SW 1271 (cell line): ENCODE measurements around the gene WHAMM.
"Not testable (repeated sequence)": the region's sequence is repeated elsewhere in the genome, so short reads cannot be mapped to it uniquely, and the experiment has no call there.

Experiments
- DNase-seq, 2 experiments: peaks; one replicate each; lab custom pipeline; 2025; lab: John Stamatoyannopoulos, UW

Gene WHAMM

DNA sequence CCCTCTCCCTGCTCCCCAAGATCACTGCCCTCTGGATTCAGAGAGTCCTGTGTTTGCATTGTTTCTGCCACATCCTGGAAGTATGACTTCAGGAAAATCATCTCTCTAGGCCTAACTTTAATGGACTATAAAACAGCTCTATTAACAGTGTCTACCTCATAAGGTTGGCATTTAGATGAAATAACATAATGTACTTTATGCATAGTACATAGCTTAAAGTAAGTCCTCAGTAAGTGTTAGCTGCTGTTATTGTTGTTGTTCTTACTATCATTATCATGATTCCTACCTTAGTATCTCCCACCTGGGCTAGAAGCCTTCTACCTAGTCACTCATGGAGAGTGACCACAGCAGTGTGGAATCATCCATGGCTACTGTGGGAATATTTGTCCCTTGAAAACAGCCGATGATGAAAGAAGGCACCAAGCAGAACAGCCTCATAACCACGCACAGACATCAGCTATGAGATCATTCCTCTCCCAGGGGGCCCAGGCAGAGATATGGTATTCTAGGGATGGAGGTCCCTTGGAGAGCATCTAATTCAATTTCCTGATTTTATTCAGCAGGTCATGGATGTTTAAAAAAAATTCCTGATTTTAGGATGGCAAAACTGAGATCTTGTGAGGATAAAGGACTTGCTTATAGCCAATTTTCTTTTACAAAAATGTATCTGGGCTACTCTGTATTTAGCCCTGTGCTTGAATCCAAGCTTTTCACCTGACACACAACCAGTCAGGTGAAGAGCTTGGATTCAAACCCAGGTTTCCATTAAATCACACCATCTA lies 5.4 kb upstream of the WHAMM start:
- no peak for DNase-seq

DNA sequence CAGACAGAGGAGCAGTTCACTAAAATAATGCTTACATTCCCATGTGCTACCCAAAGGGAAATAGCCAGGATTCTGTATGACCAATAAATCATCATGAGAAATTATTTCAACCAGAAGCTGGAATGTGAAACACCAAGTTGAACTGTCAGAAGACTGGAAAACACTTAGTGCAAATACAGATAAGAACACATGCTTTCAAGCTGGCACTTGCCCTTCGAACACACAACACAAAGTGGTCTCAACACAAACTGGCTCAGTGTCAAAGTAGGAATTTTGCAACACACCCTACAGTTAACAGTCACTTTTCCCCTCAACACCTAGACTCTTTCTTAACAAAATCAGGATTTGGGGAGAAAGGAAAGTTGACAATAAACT lies 4.9 kb upstream of the WHAMM start:
- DNase-seq, result no peak

DNA sequence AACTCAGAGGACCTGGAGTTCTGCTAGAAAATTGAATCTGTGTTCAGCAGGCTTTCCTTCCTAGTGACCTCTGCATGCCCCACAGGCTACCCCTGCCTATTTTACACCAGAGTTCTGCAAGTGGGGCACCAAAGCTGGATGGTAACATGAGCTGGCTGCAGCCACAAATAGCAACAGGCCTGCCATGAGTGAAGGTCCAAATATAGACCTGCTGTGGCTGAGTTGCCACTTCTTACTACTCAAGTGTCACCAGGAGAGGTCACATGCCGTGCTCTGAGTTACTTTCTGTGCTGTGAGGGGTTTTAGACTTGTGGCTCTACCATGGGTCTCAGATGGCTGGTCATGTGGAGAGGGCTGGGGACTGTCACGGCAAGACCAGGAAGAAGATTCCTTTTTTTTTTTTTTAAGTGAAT lies 3.4 kb upstream of the WHAMM start, which contains the start of gene FSD2:
Gene FSD2 (minus strand): TSS at position 76 of the 413 bp plus-strand sequence. CDS start 18,679 bp downstream, outside the sequence.
- DNase-seq, result no peak

DNA sequence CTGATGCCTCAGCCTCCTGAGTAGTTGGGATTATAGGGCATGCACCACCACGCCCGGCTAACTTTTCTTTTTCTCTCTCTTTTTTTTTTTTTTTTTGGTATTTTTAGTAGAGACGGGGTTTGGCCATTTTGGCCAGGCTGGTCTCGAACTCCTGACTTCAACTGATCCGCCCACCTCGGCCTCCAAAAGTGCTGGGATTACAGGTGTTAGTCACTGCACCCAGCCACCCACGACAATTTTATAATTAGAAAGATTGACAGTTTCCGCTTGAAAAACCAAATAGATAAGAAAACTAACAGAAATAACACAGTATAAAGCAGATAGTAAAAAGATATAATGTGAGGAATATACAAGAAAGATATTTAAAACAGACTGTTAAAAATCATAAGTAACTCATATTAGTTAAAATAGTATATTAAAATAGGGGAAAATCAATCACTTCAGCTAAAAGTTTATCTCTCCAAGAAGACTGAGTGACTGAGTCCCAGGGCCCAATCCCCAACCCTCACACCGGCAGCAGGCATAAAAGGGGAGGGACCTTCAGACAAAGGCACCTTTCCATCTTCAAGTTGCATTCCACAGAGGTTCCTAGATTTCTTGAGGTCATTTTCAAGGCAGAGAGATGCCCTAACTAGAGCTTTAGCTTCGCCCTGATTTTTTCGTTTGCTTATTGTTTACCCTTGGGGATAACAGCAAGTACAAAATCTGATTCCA lies 1.4 kb upstream of the WHAMM start:
- DNase-seq, result no peak

DNA sequence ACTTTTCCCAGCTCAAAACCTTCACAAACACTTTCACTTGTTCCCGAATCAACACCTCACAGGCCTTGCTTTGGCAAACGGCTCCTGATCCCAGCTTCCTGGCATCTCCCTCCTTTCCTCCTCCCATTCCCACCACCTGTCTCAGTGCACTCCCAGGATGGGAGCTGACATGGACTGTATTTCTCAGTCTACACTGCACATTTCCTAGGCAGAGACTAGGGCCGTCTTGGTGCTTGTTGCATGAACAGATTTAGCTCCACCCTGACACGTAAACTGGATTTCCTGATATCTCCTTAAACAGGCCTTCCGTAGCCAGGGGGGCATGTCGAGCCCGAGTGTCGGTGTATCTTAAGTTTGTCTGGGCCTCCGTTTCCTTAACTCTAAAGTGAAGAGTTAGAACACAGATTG lies 790 bp upstream of the WHAMM start:
- DNase-seq, result no peak

DNA sequence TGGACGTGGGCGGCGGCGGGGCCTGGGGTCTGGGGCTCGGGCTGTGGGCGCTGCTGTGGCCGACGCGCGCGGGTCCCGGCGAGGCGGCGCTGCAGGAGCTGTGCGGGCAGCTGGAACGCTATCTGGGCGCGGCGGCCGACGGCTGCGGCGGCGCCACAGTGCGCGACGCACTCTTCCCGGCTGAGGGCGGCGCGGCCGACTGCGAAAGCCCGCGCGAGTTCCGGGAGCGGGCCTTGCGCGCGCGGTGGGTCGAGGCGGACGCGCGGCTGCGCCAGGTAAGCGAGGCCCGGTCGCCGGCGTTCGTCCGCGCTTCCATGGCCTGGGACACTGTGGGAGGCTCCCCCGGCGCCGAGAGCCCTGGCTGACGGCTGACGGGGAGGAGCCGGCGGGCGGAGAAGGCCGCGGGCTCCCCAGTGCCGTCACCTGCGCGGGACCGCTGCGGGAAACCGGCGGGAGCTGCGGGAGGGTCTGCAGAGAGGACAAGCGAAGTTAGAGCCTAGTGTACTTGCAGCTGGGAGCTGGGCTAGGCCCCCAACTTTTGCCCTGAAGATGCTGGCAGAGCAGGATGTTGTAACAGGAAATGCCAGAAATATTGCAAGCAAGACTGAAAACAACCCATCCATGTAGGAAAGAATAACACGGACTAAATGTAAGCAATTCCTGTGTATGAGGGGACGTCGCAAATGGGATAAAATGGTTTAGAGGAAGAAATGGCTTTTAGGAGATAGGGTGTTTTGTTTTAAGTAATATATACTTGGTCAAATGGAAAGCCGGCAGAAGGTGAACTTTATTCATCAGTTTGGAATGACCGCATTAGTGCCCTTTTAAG lies 847 bp downstream of the WHAMM start:
- peak; percentile 18 to 75 for DNase-seq

DNA sequence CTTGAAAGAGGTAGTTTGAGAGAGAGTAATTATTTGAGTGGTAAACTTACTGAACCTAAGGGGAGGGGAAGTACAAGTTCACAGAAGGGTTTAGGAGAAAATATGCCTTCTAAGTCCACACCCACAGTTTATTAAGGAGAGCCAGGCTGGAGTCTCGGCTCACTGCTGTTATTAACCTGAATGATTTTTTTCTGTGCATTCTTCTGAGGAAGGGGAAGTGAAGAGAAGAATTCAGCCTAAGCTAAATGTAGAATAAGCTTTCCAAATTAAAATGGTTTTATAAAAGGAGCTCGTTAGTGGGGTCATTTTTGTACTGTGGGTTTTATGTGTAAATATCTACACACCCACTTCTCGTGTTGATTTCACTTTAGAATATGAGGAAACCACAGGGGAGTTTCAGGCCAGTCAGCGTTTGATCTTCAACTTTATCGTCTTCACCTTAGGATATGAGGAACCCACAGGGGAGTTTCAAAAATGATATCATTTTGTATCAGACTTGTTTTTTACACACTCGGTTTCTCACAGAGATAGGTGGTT lies 1.5 kb downstream of the WHAMM start:
- peak in 1 of 2 experiments; percentile 75 for DNase-seq

DNA sequence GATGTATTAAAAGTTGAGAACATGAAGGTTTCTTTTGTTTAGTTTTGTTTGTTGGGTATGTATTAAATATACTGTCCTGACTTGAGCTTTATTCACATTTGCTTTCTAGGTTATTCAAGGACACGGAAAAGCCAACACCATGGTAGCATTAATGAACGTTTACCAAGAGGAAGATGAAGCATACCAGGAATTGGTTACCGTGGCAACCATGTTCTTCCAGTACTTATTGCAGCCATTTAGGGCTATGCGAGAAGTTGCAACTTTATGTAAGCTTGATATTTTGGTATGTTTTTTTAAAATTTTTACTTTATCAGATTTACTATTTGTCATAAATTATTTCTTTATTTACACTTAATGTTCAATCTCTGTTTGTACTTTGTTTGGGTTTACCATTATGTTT lies 3.6 kb downstream of the WHAMM start:
- no peak for DNase-seq

DNA sequence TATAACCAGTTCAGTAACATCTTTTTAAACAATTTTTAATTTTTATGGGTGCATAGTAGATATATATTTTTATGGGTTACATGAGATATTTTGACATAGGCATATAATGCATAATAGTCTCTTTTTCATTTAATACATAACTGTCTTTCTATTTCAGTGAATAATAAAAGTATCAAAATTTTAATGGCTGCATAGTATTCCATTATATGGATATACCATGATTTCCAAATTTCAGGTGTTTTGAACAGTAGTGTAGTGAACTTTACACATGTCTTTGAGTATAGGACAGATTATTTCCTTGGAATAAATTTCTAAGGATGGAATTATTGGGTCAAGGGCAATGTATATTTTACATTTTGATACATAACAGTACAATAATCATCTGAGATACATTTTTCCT lies 10.7 kb downstream of the WHAMM start:
- DNase-seq, result no peak

DNA sequence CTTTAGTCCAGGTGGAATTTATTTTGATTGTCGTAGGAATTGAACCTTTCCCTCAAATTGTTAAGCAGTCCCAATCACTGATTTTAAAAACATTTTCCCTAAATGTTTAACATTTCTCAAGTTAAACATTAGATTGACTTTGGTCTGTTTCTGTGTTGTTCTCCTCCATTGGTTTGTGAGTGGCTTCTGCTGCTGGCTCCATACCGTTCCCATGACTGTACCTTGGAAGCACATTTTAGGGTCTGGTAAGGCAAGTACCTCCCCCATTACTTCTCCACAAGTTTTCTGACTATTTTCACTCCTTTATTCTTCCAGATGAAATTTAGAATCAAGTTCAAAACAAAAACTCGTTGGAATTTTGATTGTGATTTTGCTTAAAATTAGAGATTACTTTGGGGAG lies 12.0 kb downstream of the WHAMM start:
- peak in 1 of 2 experiments; percentile 16 for DNase-seq

DNA sequence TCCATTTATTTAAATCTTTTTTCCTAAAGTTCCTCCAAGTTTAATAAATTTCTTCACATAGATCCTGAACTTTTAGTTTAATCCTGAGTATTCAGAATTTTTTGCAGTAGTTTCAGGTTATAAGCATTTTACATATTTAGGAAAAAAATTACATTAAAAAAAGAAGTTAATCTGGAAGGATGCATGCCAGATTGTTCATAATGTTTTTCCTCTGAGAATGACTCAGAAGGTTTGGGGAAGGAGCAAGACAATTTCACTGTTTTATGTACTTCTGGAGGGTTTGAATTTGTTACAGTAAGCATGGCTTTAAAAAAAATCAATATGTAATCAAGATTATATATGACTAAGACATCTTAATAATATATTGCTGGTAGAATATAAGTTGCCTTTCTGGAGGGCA lies 12.4 kb downstream of the WHAMM start:
- DNase-seq, result not testable (repeated sequence)

DNA sequence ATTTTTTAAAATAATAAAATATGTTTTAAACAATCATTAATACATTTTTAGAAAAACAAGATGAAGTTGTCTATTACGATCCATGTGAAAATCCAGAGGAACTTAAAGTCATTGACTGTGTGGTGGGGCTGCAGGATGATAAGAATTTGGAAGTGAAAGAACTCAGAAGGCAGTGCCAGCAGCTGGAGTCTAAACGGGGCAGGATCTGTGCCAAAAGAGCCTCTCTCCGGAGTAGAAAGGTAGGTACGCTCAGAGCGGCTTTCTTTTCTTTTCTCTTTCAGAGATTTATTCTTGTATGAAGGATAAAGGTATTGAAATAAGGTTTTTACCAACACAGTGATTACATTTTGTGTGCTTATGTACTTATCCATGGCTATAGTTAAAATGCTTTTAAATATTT lies 13.6 kb downstream of the WHAMM start:
- DNase-seq, result no peak

DNA sequence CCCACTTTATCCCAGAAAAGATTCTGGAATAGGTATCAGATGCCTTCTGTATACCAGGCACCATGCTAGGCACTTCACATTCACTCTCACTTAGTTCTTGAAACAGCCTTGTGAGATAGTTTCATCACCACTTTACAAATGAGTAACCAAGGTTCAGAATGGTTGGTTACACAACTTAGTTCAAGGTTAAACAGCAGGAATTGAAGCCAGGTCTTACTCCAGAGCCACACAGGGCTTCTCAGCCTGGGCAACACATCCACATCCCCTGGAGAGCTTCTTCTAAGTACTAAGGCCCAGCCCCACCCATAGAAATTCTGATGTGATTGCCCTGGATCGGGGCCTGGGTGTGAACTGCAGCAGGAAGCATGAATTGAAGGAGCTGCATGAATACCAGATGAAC lies 18.6 kb downstream of the WHAMM start:
- DNase-seq, result no peak

DNA sequence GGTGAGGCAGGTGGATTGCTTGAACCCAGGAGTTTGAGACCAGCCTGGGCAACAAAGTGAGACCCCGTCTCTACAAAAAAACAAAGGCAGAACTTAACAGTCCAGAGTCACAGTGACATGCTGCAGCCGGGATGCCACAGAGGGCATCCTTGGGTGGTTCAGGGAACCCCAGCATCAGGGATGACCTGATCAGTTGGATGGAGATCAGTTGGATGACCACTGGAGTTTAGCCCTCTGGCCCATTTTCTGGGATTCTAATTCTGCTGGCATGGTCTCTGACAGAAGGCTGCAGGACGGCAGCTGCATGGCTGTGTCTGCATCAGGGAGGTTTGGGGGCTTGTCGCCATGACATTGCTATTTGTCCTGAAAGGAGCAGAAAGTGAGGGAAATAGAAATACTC lies 19.8 kb downstream of the WHAMM start:
- no peak for DNase-seq

DNA sequence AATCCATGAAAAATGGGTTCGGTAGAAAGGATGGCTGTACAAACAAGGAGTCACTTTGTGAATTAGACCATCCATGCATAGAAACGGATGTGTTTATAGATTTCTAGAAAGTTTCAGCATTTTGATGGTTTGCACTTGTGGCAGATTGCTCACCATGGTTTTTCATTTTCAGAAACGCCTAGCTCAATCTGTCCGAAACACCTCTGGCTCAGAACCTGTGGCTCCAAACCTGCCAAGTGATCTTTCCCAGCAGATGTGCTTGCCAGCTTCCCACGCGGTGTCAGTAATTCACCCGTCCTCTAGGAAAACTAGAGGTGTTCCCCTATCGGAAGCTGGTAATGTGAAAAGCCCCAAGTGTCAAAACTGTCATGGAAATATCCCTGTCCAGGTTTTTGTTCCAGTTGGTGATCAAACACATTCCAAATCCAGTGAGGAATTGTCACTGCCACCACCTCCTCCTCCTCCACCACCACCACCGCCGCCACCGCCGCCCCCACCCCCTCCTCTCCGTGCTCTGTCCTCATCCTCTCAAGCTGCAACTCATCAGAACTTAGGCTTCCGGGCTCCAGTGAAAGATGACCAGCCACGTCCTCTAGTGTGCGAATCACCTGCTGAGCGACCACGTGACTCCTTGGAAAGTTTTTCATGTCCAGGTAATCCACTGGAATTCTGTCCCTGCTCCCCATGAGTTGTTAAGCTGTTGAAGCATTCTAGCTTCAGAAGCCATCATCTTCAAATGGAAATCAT lies 21.2 kb downstream of the WHAMM start:
- no peak for DNase-seq

DNA sequence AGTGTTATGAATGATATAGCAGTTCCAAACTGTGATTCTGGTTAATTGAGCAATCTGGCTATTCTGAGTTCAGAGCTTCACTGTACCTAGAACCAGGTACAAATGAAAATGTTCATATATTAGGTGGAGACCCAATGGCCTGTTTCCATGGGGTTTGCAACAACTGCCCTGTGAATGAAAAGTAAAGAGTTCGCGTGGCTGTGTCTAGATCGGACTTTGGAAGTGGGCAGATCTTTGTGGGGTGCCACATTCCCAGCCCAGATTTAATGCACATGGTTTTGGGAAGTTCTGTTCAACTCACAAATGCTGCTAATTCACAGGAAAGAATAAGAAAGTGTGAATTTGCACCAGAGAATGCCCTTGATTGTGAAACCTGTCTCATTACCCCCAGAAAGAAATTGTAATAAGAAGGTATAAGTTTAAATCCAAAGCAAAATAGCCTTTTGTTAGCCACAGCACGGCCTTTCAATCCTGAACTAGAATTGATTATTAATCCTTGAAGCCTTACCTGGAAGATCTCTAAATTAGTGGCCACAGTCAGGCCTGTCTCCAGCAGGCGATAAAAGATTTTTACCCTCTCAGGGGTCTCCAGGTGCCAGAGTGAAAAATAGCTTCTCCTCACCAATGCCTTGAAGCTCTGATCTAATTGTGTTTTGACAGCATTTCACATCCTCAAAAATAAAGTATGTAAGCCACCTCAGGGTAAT lies 22.6 kb downstream of the WHAMM start:
- DNase-seq, result no peak

DNA sequence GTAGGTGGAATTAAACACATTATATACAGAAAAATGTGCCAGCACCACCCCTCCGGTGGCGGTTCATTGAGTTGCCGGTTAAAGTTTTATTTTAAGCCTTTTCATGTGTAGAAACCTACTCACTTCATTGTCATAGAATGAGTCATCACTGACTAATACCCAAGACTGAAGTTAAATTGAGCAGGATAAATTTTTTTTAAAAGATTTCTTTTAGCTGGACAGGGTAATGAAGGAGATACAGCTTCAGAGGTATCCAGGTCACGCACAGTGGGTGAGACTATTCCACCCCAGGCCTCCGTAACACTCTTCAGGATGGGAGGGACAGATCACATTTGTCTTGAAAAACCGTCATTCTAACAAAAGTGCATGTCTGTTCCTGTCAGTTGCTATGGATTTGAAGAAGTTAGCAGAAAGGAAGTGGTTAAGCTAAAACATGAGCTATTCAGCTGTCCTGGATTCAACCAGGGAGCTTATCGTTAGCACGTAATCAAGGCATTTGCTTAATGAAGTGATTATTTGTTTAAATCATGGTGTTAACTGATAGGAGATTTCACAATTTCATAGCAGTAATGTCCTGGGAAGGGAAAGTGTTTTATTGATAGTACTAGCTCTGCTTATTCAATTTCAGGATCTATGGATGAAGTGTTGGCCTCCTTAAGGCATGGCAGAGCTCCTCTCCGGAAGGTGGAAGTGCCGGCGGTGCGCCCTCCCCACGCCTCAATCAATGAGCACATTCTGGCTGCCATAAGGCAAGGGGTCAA lies 23.4 kb downstream of the WHAMM start:
- DNase-seq, result peak; percentile 83 to 94

DNA sequence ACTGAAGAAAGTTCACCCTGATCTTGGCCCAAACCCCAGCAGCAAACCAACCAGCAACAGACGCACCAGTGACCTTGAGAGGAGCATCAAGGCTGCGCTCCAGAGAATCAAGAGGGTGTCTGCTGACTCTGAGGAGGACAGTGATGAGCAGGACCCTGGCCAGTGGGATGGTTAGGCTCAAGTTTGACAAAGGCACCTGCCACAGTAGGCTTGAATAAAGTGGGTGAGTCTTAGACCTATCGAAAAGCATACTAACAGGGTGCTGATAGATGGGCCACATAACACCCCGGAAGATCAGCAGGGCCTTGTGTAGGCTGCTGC lies 23.9 kb downstream of the WHAMM start:
- no peak for DNase-seq

DNA sequence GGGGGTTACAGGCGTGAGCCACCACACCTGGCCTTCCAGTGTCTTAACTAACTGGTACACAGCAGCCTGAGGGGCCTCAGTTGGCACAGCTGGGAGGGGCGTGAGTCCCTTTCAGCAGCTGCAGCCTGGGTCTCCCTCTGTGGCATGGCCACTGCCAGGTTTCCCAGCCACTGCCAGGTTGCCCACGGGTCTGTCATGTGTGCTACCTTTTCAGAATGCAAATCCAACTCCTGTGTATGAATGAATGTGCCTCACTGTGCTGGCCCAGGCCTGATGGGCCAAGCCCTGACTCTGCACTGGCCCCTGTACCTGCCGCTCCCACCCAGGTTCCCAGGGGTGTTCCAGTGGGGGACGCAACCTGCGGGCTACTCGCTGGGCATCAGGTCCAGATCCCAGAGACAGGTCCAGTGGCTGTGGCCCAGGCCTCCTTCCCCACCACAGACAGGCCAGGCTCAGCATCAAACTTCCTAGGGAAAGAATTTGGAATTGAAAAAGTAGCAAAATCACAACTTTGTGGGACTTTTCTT lies 26.0 kb downstream of the WHAMM start:
- no peak for DNase-seq

DNA sequence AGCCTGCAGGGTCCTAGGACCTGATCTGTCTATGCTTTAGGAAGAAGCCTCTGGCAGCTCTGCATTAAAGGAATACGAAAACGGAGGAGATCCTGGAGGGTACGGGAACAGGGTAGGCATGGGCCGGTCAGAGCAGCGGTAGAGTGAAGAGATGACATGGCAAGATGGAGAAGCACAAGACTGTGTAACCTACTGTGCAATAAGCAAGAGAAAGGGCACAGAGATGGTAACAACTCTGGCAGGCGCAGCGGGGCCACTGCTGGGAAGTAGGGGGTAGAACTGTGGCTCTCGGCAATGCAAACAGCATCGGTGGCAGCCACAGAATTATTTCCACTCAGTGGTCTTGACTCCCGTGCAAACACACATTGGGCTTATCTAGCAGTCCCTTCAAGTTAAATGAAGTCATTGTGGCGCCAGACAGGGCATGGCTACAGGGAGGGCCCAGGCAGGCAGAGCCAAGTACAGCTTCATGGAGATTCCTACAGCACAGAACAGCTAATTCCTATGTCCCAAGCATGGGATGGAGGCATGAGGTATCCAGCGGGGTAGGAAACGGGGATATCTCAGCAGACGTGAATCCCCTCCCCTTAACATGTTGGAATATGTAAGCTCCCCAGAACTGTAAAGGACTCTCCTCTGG lies 28.8 kb downstream of the WHAMM start:
- no peak for DNase-seq
